OCI-LY7 (cell line): ENCODE results near the gene ERMP1. TPM values are rescaled to one million over a fixed set of nuclear protein-coding genes. Genes with fewer than 3 reads are reported as not detected.

Source experiments
- BruUV-seq: library from RNA; stranded (reverse); fragments of 400-500 nt; replicated peaks from 2 replicates; lab custom pipeline; 2021; lab: Mats Ljungman, UMichigan
- CTCF ChIA-PET: fragments of 300-600 bp; sonication (Branson Sonifier 250); formaldehyde crosslinking; loops from one replicate; lab custom pipeline; 2022; ENCODE audit warnings: antibody characterized with exemption; ENCODE audit not compliant: unreplicated experiment; lab: Charles Lee
- POLR2A ChIA-PET: fragments of 300-600 bp; sonication (Branson Sonifier 250); formaldehyde crosslinking; loops from one replicate; lab custom pipeline; 2022; ENCODE audit warnings: antibody characterized with exemption; lab: Charles Lee
- DNase-seq: peaks from one replicate; pipeline ENCODE4 v3.0.0-alpha.2; 2015; ENCODE audit warnings: low spot score
- H2AFZ ChIP-seq: fragments of 200-600 bp; sonication (generic), shearing (Covaris generic); 2 replicates; pipeline ENCODE4 v1.6.1; 2014; ENCODE audit warnings: mild to moderate bottlenecking, antibody characterized with exemption, low read length, moderate library complexity
- H3K27ac ChIP-seq: fragments of 200-600 bp; sonication (generic); 2 replicates; pipeline ENCODE4 v1.5.1; 2014; ENCODE audit warnings: mixed run types, low read depth, mild to moderate bottlenecking, moderate library complexity, low read length, inconsistent platforms; ENCODE audit not compliant: poor library complexity, severe bottlenecking
- H3K36me3 ChIP-seq: fragments of 200-600 bp; sonication (generic); 2 replicates; pipeline ENCODE4 v1.6.1; 2014; ENCODE audit warnings: mild to moderate bottlenecking, antibody characterized with exemption, low read length, moderate library complexity, mixed read lengths; ENCODE audit not compliant: insufficient read depth
- H3K4me1 ChIP-seq: fragments of 200-600 bp; sonication (generic); 2 replicates; pipeline ENCODE4 v1.5.1; 2014; ENCODE audit warnings: mild to moderate bottlenecking, low read length; ENCODE audit not compliant: insufficient read depth, poor library complexity, severe bottlenecking
- H3K4me2 ChIP-seq: fragments of 200-600 bp; sonication (generic); 2 replicates; pipeline ENCODE4 v1.6.1; 2014; ENCODE audit warnings: mild to moderate bottlenecking, low read length
- H3K4me3 ChIP-seq: fragments of 200-600 bp; sonication (generic); 2 replicates; pipeline ENCODE4 v1.5.1; 2014; ENCODE audit warnings: mild to moderate bottlenecking, low read depth, low read length; ENCODE audit not compliant: poor library complexity, severe bottlenecking
- H3K79me2 ChIP-seq: fragments of 200-600 bp; sonication (generic); 2 replicates; pipeline ENCODE4 v1.6.1; 2016; ENCODE audit warnings: low read depth, mild to moderate bottlenecking, low read length, moderate library complexity, mixed read lengths; ENCODE audit not compliant: insufficient read depth
- H3K9me2 ChIP-seq: fragments of 200-600 bp; sonication (generic); 2 replicates; pipeline ENCODE4 v1.6.1; 2016; ENCODE audit warnings: mild to moderate bottlenecking, low read length, mixed read lengths; ENCODE audit not compliant: insufficient read depth
- H3K9me3 ChIP-seq: fragments of 200-600 bp; sonication (generic); 2 replicates; pipeline ENCODE4 v1.6.1; 2014; ENCODE audit warnings: mild to moderate bottlenecking, mixed run types, low read length, mixed read lengths
- H4K20me1 ChIP-seq: fragments of 200-600 bp; sonication (generic); 2 replicates; pipeline ENCODE4 v1.6.1; 2014; ENCODE audit warnings: mild to moderate bottlenecking, antibody characterized with exemption, low read length, moderate library complexity, mixed read lengths; ENCODE audit not compliant: insufficient read depth
- EZH2phosphoT487 ChIP-seq: fragments of 200-600 bp; sonication (generic); IDR thresholded peaks from 2 replicates; pipeline ENCODE4 v1.6.1; 2018; ENCODE audit warnings: low read depth, borderline replicate concordance, mild to moderate bottlenecking, mixed run types, antibody characterized with exemption, low read length, moderate library complexity, mixed read lengths
- intact Hi-C: fragments of 100-400 bp; cut with micrococcal nuclease; formaldehyde crosslinking; loops from one replicate; pipeline ENCODE4 v1.10.0; 2022; ENCODE audit not compliant: unreplicated experiment
- total RNA-seq, 2 experiments: library from RNA; depleted of rRNA in 1 of 2; stranded (reverse); fragments of >200 nt in 1 of 2; shearing (Covaris generic) in 1 of 2; gene quantifications; 2 replicates each; pipeline ENCODE4 v1.2.3, GENCODE V29; 2014 to 2022
- TF ChIP-seq, protein P1 (sequence below): fragments of 200-600 bp; sonication (generic); conservative IDR thresholded peaks from 2 replicates; pipeline ENCODE4 v1.5.1; 2014; ENCODE audit warnings: mild to moderate bottlenecking, antibody characterized with exemption, low read length, moderate library complexity, mixed read lengths

ERMP1 gene
- total RNA-seq, 2 experiments from 2014 or later = 7.9 to 14.6 TPM

DNA sequence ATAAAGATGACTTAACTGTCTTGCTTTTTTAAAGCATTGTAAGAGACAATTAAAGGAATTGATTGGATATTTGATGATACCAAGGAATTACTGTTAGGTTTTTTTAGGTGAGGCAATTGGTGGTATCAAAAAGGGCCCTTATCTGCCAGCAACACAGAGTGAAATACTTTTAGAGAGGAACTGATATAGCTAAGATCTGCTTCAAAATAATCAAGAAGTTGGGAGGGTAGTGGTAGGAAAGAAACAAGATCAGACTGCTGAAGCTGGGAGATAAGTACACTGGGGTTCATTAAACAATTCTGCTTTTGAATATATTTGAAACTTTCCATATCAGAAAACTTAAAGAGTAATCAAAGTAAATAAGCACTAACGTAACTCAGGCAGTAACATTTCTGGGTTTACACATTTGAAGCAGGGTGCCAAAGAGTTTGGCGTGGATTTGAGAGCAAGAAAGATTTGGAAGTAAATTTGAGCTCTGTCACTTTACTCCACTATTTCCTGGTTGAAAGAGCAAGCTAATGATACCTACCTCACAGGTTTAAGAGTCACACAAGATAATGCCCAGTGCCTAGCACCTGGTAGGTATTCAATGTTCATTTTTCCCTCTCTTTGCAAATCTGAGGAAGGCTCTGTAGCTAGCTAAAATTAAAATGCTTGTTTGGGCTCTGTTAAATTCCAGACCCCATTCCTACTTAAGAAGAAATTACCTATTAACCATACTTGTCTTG lies 6.9 kb downstream of the ERMP1 start:
- ChIA-PET POLR2A (interaction anchor here (0.9 to 1.9 kb wide), 5 partner anchors 9 to 32 kb away, joined by 3 to 8 read pairs (median 4); no protein-coding TSS in a partner anchor), CTCF (no interaction called here)
- Histone ChIP-seq H3K9me2 (no peaks in the 10 kb centered on the region), H3K9me3 (no peaks in the 10 kb centered on the region), H3K79me2 (0 out of 2 replicates have a peak, but pooled peaks cover 3% of the 10 kb centered on the region), H3K4me3 (no peak overlapping the region), H3K27ac (no peak overlapping the region), H3K36me3 (peaks cover 81% of the 10 kb centered on the region), H3K4me1 (peaks cover 22% of the 10 kb centered on the region), H2AFZ (no peak overlapping the region), H4K20me1 (no peaks in the 10 kb centered on the region), H3K4me2 (no peak overlapping the region)
- intact Hi-C loops = no loop called here
- no TSS peak for BruUV-seq
- DNase-seq = no peak
- TF ChIP-seq, protein P1, sequence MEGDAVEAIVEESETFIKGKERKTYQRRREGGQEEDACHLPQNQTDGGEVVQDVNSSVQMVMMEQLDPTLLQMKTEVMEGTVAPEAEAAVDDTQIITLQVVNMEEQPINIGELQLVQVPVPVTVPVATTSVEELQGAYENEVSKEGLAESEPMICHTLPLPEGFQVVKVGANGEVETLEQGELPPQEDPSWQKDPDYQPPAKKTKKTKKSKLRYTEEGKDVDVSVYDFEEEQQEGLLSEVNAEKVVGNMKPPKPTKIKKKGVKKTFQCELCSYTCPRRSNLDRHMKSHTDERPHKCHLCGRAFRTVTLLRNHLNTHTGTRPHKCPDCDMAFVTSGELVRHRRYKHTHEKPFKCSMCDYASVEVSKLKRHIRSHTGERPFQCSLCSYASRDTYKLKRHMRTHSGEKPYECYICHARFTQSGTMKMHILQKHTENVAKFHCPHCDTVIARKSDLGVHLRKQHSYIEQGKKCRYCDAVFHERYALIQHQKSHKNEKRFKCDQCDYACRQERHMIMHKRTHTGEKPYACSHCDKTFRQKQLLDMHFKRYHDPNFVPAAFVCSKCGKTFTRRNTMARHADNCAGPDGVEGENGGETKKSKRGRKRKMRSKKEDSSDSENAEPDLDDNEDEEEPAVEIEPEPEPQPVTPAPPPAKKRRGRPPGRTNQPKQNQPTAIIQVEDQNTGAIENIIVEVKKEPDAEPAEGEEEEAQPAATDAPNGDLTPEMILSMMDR = no peak
- TF ChIP-seq EZH2phosphoT487 = no peak

DNA sequence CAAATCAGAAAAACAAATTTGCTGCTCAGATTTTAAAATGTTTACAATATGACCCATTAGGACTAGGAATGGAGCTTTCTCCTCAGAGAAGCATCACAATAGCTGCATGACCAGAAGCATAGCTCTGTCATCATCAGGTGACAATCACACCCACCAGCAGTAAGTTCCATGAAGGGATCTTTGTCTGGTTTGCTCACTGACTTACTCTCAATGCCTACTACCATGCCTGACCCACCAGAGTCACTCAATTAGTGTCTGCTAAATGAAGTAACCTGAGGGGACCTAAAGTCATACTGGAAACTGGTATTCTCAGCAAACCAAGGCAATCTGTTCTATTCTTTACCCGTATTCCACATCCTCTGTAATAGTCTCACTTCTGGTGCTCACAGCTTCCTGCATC lies 7.7 kb downstream of the ERMP1 start:
- H3K36me3 ChIP-seq = peaks cover 83% of the 10 kb centered on the region
- ChIA-PET POLR2A (interaction anchor here (0.8 to 1.9 kb wide), 2 partner anchors 10 to 82 kb away, joined by 3 to 8 read pairs; no protein-coding TSS in a partner anchor), CTCF (no interaction called here)
- H3K4me2 ChIP-seq = no peak overlapping the region
- intact Hi-C loops = no loop called here
- no peak overlapping the region for H3K4me3 ChIP-seq
- H3K9me2 ChIP-seq = no peaks in the 10 kb centered on the region
- H4K20me1 ChIP-seq = no peaks in the 10 kb centered on the region
- no peak overlapping the region for H2AFZ ChIP-seq
- H3K79me2 ChIP-seq = no peaks in the 10 kb centered on the region
- DNase-seq = no peak
- no TSS peak for BruUV-seq
- no peaks in the 10 kb centered on the region for H3K9me3 ChIP-seq
- TF ChIP-seq, protein P1 = no peak
- TF ChIP-seq EZH2phosphoT487 = no peak
- peaks cover 14% of the 10 kb centered on the region for H3K4me1 ChIP-seq
- no peak overlapping the region for H3K27ac ChIP-seq

DNA sequence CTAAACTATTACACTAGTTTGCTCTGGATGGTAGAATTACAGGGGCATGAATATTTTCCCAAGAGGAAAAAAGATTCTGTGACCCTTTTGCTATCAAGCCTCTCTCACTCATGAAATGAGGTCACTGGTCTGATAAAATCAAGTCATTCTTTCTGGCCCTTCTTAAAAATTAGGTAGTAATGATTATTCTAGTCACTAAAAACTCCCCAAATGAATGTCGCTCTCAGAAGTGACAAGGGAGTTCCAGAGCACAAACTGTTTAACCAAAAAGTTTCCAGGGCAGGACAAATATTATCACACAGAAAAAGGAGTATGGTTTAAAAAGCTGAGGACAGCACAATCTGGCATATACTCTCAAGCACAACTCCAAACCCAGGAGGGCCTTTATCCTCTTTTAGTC lies 12.5 kb downstream of the ERMP1 start:
- Histone ChIP-seq H3K9me2 (no peaks in the 10 kb centered on the region), H3K36me3 (peaks cover 63% of the 10 kb centered on the region), H3K4me3 (no peak overlapping the region), H3K4me2 (no peak overlapping the region), H3K4me1 (no peaks in the 10 kb centered on the region), H3K27ac (no peak overlapping the region), H4K20me1 (no peaks in the 10 kb centered on the region), H2AFZ (no peak overlapping the region), H3K9me3 (no peaks in the 10 kb centered on the region), H3K79me2 (no peaks in the 10 kb centered on the region)
- ChIA-PET POLR2A (interaction anchor here (0.5 kb wide), 1 partner anchor 11 kb away, joined by 3 read pairs; no protein-coding TSS in a partner anchor), CTCF (no interaction called here)
- no peak for DNase-seq
- intact Hi-C loops = no loop called here
- BruUV-seq = no TSS peak
- TF ChIP-seq EZH2phosphoT487 = no peak
- TF ChIP-seq, protein P1 = no peak
